ENCODE data around the gene ASB1.

DNA sequence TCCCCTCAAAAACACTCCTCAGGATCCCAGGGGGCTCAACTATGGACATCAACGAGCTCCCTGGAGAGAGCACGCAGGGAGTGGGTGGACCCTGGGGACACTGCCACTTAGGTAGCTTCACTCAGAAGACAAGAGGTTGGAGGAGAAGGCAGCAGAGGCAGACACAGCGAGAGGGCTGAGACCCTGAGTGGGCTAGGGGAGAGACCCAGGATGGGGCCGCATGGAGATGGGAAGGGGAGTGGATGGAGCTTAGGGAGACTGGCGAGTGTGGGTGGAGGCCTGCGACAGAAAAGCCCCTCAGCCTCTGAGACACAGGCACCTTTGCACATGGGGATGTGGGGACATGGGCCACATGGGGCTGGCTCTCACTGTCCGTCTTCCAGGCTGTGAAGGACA, 70.9 kb downstream of the ASB1 start:
- no peak for TF ChIP-seq EZH2 (IDR thresholded peaks at IDR 0.05; ENCODE audit: borderline replicate concordance, low read length)
- TF ChIP-seq, protein P1, sequence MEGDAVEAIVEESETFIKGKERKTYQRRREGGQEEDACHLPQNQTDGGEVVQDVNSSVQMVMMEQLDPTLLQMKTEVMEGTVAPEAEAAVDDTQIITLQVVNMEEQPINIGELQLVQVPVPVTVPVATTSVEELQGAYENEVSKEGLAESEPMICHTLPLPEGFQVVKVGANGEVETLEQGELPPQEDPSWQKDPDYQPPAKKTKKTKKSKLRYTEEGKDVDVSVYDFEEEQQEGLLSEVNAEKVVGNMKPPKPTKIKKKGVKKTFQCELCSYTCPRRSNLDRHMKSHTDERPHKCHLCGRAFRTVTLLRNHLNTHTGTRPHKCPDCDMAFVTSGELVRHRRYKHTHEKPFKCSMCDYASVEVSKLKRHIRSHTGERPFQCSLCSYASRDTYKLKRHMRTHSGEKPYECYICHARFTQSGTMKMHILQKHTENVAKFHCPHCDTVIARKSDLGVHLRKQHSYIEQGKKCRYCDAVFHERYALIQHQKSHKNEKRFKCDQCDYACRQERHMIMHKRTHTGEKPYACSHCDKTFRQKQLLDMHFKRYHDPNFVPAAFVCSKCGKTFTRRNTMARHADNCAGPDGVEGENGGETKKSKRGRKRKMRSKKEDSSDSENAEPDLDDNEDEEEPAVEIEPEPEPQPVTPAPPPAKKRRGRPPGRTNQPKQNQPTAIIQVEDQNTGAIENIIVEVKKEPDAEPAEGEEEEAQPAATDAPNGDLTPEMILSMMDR (IDR thresholded peaks at IDR 0.05; ENCODE audit: low read length) = no peak

Data from OCI-LY1 (cell line).